D341Med (cell line): Measurements from ENCODE around the gene GLS2.

Experiments
- DNase-seq: peaks from one replicate; pipeline ENCODE4 v3.0.0; 2012; ENCODE audit warnings: low spot score

Gene GLS2

DNA sequence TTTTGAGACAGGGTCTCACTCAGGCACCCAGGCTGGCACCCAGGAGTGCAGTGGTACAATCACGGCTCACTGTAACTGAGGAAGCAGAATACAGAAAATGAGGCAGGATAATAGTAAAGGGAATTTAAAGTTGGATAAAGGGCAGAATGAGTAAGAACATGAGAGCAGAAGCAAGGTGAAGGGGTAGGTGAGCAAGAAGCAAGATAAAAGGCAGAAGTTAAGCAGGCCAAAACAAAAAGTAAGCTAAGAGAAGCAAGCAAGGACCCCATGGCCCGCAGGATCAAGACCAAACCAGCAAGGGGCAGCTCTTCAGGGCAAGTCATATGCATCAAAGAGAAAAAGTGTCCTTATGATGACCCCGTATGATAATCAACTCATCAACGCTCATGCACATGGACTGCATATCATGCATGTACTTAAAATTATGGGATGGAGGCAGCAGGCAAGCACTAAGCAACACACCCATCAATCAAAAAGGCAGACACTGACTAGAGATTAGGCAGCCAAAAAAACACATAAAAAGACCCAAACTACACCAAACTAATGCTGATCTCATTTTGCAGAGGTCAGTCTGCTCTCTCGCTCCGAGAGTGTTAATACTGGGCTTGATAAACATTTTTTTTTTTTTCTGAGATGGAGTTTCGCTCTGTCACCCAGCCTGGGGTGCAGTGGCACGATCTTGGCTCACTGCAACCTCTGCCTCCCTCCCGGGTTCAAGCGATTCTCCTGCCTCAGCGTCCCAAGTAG lies 50.4 kb downstream of the GLS2 start:
- no peak for DNase-seq

- DNase-seq = no peak
These were observed 53.1 kb downstream of the GLS2 start for GRCh38 chr12:56434828-56435227.

DNA sequence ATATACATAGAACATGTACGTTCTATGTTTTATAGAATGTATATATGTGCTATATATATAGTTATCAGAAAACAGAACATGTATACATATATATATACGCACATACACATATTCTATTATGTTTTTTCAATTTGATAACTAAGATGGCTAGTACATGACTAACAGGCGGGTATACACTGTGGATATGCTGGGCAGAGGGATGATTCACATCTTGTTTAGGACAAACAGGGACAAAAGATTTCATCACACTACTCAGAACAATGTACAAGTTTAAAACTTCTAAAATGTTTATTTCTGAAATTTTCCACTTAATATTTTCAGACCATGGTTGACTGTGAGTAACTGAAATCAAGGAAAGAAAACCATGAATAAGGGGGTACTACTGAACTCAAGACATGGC lies 56.1 kb downstream of the GLS2 start:
- DNase-seq = no peak

- DNase-seq = no peak
These were observed 56.7 kb downstream of the GLS2 start for GRCh38 chr12:56431288-56431687.

GRCh38 chr12:56425940-56426438 lies 62.0 kb downstream of the GLS2 start:
- DNase-seq = no peak

GRCh38 chr12:56425193-56425592 lies 62.8 kb downstream of the GLS2 start:
- DNase-seq = no peak
